Activated naive CD4-positive, alpha-beta T cell treated with anti-CD3 and anti-CD28 coated beads for 36 hours (primary cell): ENCODE results near the gene FBXO34. TPM values are rescaled to one million over a fixed set of nuclear protein-coding genes. Genes with fewer than 3 reads are reported as not detected.

Source experiments
- CTCF ChIA-PET: fragments of 350-600 bp; sonication (Branson Sonifier 250); formaldehyde crosslinking; loops from one replicate; lab custom pipeline; 2021; ENCODE audit warnings: antibody characterized with exemption; lab: Charles Lee
- DNase-seq: peaks from one replicate; pipeline ENCODE4 v3.0.0-alpha.2; 2020
- H3K27ac Mint-ChIP-seq: one replicate; pipeline ENCODE4 v1.8.0; 2021; ENCODE audit warnings: mild to moderate bottlenecking, mixed read lengths
- H3K27me3 Mint-ChIP-seq: one replicate; pipeline ENCODE4 v1.8.0; 2021; ENCODE audit warnings: low read depth, mixed read lengths
- H3K36me3 Mint-ChIP-seq: one replicate; pipeline ENCODE4 v1.8.0; 2021; ENCODE audit warnings: low read depth, mixed read lengths
- H3K4me1 Mint-ChIP-seq: one replicate; pipeline ENCODE4 v1.8.0; 2021; ENCODE audit warnings: low read depth, mixed read lengths
- H3K4me3 Mint-ChIP-seq: one replicate; pipeline ENCODE4 v1.8.0; 2021; ENCODE audit warnings: mild to moderate bottlenecking, moderate library complexity, mixed read lengths
- H3K9me3 Mint-ChIP-seq: one replicate; pipeline ENCODE4 v1.8.0; 2021; ENCODE audit warnings: mixed read lengths
- intact Hi-C: fragments of 100-400 bp; cut with micrococcal nuclease; formaldehyde crosslinking; loops from one replicate; pipeline ENCODE4 v1.15.1; 2023
- total RNA-seq, 2 experiments: library from RNA; stranded (reverse); gene quantifications; one replicate each; pipeline ENCODE4 v1.2.3, GENCODE V29; 2021

FBXO34 gene
- total RNA-seq, 2 experiments from 2014 or later, result 17.4 to 17.7 TPM

DNA sequence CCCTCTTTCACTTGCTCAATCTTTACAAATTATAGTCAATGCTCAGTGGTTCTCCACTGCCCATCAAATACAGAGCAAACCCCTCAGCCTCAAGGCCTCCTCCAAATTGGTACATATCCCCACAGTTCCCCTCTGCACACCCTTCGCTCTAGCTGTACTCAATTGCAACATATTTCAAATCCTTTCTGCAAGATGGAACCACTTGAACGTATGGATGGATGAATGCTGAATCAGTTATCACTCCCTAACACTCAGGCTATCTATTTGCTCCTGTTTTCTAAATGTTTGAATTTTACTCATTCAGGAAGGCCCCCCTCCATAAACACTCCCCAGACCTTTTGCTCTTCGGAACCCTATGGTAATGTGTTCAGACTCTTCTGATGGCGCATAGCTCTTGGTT, 115.9 kb downstream of the FBXO34 start:
- peak overlapping the region; percentile 97 for H3K27ac Mint-ChIP-seq
- no peak for DNase-seq
- no peaks in the 10 kb centered on the region for H3K27me3 Mint-ChIP-seq
- peaks cover 60% of the 10 kb centered on the region for H3K4me1 Mint-ChIP-seq
- peaks cover 25% of the 10 kb centered on the region for H3K36me3 Mint-ChIP-seq
- H3K4me3 Mint-ChIP-seq, result no peak overlapping the region
- intact Hi-C loops, result loop anchor here (5.0 kb wide), 1 partner anchor 55 kb away; no protein-coding TSS in a partner anchor
- CTCF ChIA-PET, result interaction anchor here (1.0 to 1.8 kb wide), 2 partner anchors 33 to 42 kb away, joined by 5 read pairs; no protein-coding TSS in a partner anchor
- H3K9me3 Mint-ChIP-seq, result no peaks in the 10 kb centered on the region

DNA sequence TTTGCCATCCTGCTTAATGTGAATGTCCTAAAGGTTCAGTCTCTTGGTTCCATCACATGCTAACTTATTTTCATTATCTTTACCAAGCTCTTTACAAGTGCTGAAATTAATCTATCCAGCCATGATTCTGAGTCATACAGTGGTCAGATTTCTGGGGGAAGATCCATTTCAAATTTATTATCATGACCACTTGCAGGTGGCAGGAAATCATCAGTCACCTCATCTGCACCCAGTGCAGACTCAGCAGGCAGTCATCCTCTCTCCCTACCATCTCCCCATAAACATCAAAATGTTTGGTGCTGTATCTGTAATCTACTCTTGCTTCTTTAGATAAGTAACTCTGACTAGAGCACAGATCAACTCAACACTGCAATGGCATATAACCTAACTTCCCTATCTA, 116.9 kb downstream of the FBXO34 start:
- CTCF ChIA-PET, result interaction anchor here (0.6 to 1.8 kb wide), 3 partner anchors 12 to 47 kb away, joined by 3 read pairs; no protein-coding TSS in a partner anchor
- intact Hi-C loops, result loop anchor here (5.0 kb wide), 1 partner anchor 56 kb away; no protein-coding TSS in a partner anchor
- Mint-ChIP-seq H3K27me3 (no peaks in the 10 kb centered on the region), H3K4me1 (peaks cover 58% of the 10 kb centered on the region), H3K9me3 (no peaks in the 10 kb centered on the region), H3K4me3 (no peak overlapping the region), H3K36me3 (peaks cover 25% of the 10 kb centered on the region), H3K27ac (peak overlapping the region; percentile 97)
- peak; percentile 44 for DNase-seq

DNA sequence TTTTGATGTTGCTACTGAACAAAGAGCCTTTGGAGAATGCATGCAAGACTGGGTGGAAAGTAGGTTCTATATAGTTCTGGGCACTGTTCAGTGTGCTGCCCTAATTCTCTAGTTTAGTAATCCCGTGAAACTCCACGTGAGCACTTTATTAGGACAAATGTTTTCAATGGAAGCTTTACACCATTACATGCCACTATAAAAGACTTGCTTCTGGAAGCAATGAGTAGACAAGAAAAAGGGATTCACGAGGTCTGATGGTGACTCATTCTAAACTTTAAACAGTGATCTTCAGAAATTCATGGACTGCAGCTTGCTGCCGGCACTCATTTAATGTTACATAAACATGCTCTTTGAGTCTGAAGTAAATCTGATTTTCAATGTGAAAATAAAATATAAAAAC, 118.1 kb downstream of the FBXO34 start:
- Mint-ChIP-seq H3K27ac (no peak overlapping the region), H3K27me3 (no peaks in the 10 kb centered on the region), H3K9me3 (no peaks in the 10 kb centered on the region), H3K4me3 (no peak overlapping the region), H3K4me1 (peaks cover 52% of the 10 kb centered on the region), H3K36me3 (peaks cover 20% of the 10 kb centered on the region)
- intact Hi-C loops, result loop anchor here (5.0 kb wide), 1 partner anchor 57 kb away; no protein-coding TSS in a partner anchor
- DNase-seq, result no peak
- CTCF ChIA-PET, result interaction anchor here (1.8 kb wide), 1 partner anchor 16 kb away, joined by 3 read pairs; no protein-coding TSS in a partner anchor

DNA sequence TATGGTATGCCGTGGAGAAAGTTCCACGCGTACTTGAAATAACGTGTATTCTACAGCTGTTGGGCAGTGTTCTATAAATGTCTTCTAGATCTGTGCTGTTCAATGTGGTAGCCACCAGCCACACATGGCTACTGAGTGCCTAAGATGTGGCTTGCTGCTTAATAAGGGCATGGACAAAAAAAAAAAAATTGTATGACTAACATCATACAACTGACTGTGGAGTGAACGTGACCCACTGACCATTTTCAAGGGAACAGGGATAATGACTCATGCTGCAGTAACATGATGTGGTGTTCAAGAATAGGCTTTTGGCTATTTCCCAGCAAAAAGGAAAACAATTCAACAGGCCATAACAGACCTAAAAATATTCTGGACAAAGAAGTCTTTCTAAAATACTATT, 127.5 kb downstream of the FBXO34 start:
- intact Hi-C loops, result no loop called here
- no peak for DNase-seq
- CTCF ChIA-PET, result no interaction called here
- Mint-ChIP-seq H3K36me3 (peaks cover 7% of the 10 kb centered on the region), H3K4me3 (no peak overlapping the region), H3K27me3 (no peaks in the 10 kb centered on the region), H3K9me3 (no peaks in the 10 kb centered on the region), H3K4me1 (peaks cover 30% of the 10 kb centered on the region), H3K27ac (no peak overlapping the region)

DNA sequence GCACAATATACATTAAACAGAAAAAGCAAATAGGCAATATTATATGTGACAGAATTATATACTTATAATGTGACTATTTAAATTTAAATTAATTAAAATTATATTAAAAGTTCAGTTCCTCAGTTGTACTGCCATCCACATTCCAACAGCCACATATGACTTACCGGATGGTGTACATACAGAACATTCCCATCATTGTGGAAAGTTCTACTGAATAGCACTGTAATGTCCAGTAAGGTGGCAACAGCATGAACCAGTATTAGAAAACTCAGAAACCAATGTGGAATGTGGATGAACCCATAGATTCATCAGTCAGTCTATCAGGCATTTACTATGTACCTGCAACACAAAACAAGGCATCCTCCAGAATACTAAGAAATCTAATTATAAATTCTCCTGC, 128.0 kb downstream of the FBXO34 start:
- no peak overlapping the region for H3K27ac Mint-ChIP-seq
- peaks cover 7% of the 10 kb centered on the region for H3K36me3 Mint-ChIP-seq

DNA sequence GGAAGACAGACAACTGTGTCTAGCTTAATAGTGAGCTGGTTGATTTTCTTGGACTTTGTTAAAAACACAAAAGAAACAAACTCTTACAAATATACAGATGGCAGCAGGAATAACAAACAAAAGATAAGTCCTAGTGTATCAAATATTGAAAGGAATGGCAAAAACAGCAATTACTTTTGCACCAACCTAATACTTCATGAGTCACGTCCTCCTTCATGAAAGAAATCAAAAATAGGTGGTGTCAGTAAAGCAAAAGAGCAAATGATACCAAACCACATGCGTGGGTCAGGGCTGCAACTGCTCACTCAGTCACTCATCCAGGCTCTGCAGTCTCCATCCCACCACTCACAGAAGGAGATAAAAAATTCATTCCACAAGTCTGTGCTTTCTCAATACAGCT, 128.6 kb downstream of the FBXO34 start:
- CTCF ChIA-PET, result interaction anchor here (0.7 to 1.0 kb wide), 2 partner anchors 12 to 169 kb away, joined by 3 read pairs; no protein-coding TSS in a partner anchor
- Mint-ChIP-seq H3K27me3 (no peaks in the 10 kb centered on the region), H3K36me3 (peaks cover 7% of the 10 kb centered on the region), H3K4me1 (peaks cover 40% of the 10 kb centered on the region), H3K4me3 (no peak overlapping the region), H3K9me3 (no peaks in the 10 kb centered on the region), H3K27ac (no peak overlapping the region)
- intact Hi-C loops, result no loop called here
- no peak for DNase-seq

More for the DNA sequence above, 128.0 kb downstream of the FBXO34 start:
- Mint-ChIP-seq H3K4me3 (no peak overlapping the region), H3K4me1 (peaks cover 34% of the 10 kb centered on the region), H3K27me3 (no peaks in the 10 kb centered on the region), H3K9me3 (no peaks in the 10 kb centered on the region)
- intact Hi-C loops, result no loop called here
- CTCF ChIA-PET, result no interaction called here
- no peak for DNase-seq

DNA sequence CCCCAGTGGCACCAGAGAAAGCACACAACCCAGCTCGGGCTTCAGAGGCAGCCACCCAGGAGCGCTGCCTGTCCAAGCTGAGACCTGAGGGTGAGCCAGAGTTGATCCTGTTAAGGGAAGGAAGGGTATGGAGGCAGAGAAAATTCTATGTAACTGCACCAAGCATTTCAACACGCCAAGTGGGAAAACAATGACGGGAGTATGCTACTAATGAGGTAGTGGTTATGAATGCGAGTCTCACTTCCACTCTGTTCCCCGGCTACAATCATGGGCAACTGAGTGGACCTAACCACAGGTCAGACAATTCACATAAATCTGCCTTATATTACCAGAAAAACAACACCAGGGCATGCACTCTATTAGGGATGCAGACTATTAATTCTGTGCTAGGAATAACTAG, 130.5 kb downstream of the FBXO34 start:
- no peak overlapping the region for H3K27ac Mint-ChIP-seq
- CTCF ChIA-PET, result no interaction called here
- H3K27me3 Mint-ChIP-seq, result no peaks in the 10 kb centered on the region
- peaks cover 48% of the 10 kb centered on the region for H3K4me1 Mint-ChIP-seq
- intact Hi-C loops, result no loop called here
- no peaks in the 10 kb centered on the region for H3K9me3 Mint-ChIP-seq
- H3K36me3 Mint-ChIP-seq, result peaks cover 3% of the 10 kb centered on the region
- DNase-seq, result no peak
- H3K4me3 Mint-ChIP-seq, result no peak overlapping the region

Other genes starting within 250 kb of the FBXO34 start
- gene WDHD1, start 244.3 kb upstream of the FBXO34 start, total RNA-seq, result 10 to 100 TPM; 61.1 to 62.9 TPM
- gene SOCS4, start 244.2 kb upstream of the FBXO34 start, total RNA-seq, result 10 to 100 TPM; 17.7 to 17.9 TPM
- gene MAPK1IP1L, start 219.8 kb upstream of the FBXO34 start, total RNA-seq, result 10 to 100 TPM; 78.2 to 83.4 TPM
- 1 to 10 TPM; 1.1 to 1.3 TPM for gene LGALS3, start 142.2 kb upstream of the FBXO34 start, total RNA-seq
- 100 to 1,000 TPM; 117 to 120 TPM for gene DLGAP5, start 79.8 kb upstream of the FBXO34 start, total RNA-seq
- 1 to 10 TPM; 4.6 to 4.9 TPM for gene ATG14, start 140.4 kb downstream of the FBXO34 start, total RNA-seq
- gene TBPL2, start 169.2 kb downstream of the FBXO34 start, total RNA-seq, result not detected